Brain microvascular endothelial cell (primary cell): Measurements from ENCODE around the gene KMO.

ENCODE experiments used
- DNase-seq: peaks from one replicate; pipeline ENCODE4 v3.0.0-alpha.2; 2020
- H3K27ac ChIP-seq: fragments of 250-450 bp; sonication (Bioruptor Pico); 2 replicates; pipeline ENCODE4 v1.5.1; 2020; ENCODE audit warnings: mild to moderate bottlenecking, moderate library complexity
- H3K27me3 ChIP-seq: fragments of 250-450 bp; sonication (Bioruptor Pico); replicated peaks from 2 replicates; pipeline ENCODE4 v1.5.1; 2020; ENCODE audit warnings: mild to moderate bottlenecking
- H3K36me3 ChIP-seq: fragments of 250-450 bp; sonication (Bioruptor Pico); replicated peaks from 2 replicates; pipeline ENCODE4 v1.5.1; 2020; ENCODE audit warnings: mild to moderate bottlenecking
- H3K4me3 ChIP-seq: 2 replicates; pipeline ENCODE4 v1.5.1; 2011; ENCODE audit warnings: low read depth, mild to moderate bottlenecking, control low read depth, low read length, moderate library complexity
- in situ Hi-C: cut with HindIII; loops from 2 replicates; pipeline ENCODE4 v1.10.0; 2017; ENCODE audit warnings: low sequenced_read_pairs, low pct_ligation_motif_present
- TF ChIP-seq, protein P1 (sequence below): IDR thresholded peaks from 2 replicates; pipeline ENCODE4 v1.5.1; 2011; ENCODE audit warnings: low read depth, mild to moderate bottlenecking, moderate library complexity, low read length, control low read depth, inconsistent platforms; ENCODE audit errors: missing control alignments

KMO gene

GRCh38 chr1:241542199-241542907 lies 10.2 kb downstream of the KMO start:
- in situ Hi-C loops, result loop anchor here (25.0 kb wide), 1 partner anchor 295 kb away; the partner anchor contains the start of gene EXO1
- H3K36me3 ChIP-seq, result no peaks in the 10 kb centered on the region
- TF ChIP-seq, protein P1, sequence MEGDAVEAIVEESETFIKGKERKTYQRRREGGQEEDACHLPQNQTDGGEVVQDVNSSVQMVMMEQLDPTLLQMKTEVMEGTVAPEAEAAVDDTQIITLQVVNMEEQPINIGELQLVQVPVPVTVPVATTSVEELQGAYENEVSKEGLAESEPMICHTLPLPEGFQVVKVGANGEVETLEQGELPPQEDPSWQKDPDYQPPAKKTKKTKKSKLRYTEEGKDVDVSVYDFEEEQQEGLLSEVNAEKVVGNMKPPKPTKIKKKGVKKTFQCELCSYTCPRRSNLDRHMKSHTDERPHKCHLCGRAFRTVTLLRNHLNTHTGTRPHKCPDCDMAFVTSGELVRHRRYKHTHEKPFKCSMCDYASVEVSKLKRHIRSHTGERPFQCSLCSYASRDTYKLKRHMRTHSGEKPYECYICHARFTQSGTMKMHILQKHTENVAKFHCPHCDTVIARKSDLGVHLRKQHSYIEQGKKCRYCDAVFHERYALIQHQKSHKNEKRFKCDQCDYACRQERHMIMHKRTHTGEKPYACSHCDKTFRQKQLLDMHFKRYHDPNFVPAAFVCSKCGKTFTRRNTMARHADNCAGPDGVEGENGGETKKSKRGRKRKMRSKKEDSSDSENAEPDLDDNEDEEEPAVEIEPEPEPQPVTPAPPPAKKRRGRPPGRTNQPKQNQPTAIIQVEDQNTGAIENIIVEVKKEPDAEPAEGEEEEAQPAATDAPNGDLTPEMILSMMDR, result no peak
- no peak for DNase-seq
- H3K4me3 ChIP-seq, result no peak overlapping the region
- H3K27ac ChIP-seq, result no peak overlapping the region
- no peaks in the 10 kb centered on the region for H3K27me3 ChIP-seq

- TF ChIP-seq, protein P1, result no peak
- H3K36me3 ChIP-seq, result no peaks in the 10 kb centered on the region
- H3K27ac ChIP-seq, result no peak overlapping the region
- no peaks in the 10 kb centered on the region for H3K27me3 ChIP-seq
- H3K4me3 ChIP-seq, result no peak overlapping the region
- in situ Hi-C loops, result loop anchor here (25.0 kb wide), 1 partner anchor 289 kb away; the partner anchor contains the start of gene EXO1
- no peak for DNase-seq
These were observed 15.8 kb downstream of the KMO start for GRCh38 chr1:241548008-241548407.

DNA sequence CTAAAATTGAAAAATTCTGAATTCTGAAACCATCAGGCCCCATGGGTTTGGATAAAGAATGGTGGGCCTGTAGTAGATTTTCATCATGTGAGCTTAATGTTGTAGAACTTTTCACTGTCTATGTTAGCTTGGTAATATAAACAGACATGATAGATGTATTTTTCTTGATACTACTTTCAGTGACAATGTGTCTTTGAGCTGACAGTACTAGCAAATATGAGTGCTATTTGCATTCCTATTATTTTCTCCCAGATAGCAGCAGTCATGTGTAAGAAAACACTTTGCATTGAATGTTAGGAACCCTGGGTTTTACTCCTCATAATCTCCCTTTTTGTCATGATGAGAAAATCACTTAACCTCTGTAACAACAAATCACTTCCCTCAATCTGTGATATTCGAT lies 18.1 kb downstream of the KMO start:
- no peak overlapping the region for H3K4me3 ChIP-seq
- no peak for DNase-seq
- TF ChIP-seq, protein P1, result no peak
- no peaks in the 10 kb centered on the region for H3K36me3 ChIP-seq
- H3K27ac ChIP-seq, result no peak overlapping the region
- H3K27me3 ChIP-seq, result no peaks in the 10 kb centered on the region
- in situ Hi-C loops, result no loop called here

DNA sequence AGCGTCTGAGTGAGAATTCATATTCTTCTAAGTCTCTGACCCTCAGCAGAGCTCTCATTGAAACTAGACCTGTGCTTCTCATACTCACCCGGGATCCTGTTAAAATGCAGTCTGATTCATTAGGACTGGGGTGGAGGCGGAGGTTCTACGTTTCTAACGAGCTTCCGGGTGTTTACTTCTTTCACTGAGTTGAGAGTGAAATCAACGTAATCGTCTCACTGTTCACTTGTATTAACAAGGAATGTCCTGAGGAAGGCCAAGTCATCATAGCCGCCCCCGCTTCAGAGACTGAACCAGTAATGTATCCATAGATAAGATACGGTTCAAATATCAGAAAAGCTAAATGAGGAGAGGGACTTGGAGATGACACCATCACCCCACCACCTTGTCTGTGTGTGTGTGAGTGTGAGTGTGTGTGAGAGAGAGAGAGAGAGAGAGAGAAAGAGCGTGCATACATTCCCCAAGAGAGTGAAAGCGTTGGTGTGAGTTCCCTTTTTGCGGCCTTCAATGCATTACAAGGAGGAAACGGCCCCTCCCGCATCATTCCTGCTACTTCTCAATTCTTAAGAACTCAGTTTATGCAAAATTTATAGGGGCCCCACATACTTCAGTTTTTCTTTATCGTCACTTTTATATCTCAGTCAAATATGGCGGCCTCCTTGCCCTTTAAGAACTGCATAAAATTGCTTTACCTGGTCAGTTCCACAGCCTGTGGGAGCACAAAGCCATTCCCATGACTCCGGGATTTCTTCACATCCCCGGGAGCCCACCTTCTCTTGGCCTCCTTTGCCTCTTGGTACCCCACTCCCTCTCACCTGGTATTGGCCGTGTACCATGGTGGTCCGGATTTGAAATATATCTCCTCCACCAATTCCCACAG lies 19.8 kb downstream of the KMO start:
- in situ Hi-C loops, result no loop called here
- Histone ChIP-seq H3K36me3 (no peaks in the 10 kb centered on the region), H3K27me3 (no peaks in the 10 kb centered on the region), H3K27ac (no peak overlapping the region), H3K4me3 (no peak overlapping the region)
- no peak for DNase-seq
- TF ChIP-seq, protein P1, result no peak

DNA sequence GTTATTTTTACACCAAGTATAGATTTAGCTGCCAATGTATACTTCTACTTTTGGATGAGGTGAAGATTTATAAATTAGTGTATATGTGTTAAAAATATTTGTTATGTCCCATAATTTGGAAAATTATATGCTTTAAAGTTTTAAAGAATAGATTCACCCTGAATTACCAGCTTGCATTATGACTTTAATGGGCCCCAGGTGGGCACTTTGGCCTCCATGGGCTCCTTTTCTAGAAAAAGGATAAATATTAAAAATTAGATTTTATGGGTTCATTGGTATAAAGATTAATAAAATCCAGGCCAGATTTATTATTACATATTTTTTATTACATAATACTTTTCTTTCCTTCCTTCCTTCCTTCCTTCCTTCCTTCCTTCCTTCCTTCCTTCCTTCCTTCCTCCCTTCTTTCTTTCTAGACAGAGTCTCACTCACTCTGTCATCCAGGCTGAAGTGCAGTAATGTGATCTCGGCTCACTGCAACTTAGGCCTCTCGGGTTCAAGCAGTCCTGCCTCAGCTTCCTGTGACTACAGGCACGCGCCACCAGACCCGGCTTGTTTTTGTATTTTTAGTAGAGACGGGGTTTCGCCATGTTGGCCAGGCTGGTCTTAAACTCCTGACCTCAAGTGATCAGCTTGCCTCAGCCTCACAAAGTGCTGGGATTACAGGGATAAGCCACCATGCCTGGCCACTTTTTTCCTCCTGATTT lies 21.9 kb downstream of the KMO start:
- no peak overlapping the region for H3K27ac ChIP-seq
- no peak for DNase-seq
- TF ChIP-seq, protein P1, result no peak
- no peaks in the 10 kb centered on the region for H3K36me3 ChIP-seq
- no peaks in the 10 kb centered on the region for H3K27me3 ChIP-seq
- no peak overlapping the region for H3K4me3 ChIP-seq
- in situ Hi-C loops, result no loop called here
